HG02571 (cell line): ENCODE measurements around the gene CDC26.
A peak's percentile ranks its signal among the peaks of the same experiment; 100 is the strongest.
"Not testable (repeated sequence)": the region's sequence is repeated elsewhere in the genome, so short reads cannot be mapped to it uniquely, and the experiment has no call there.

Source experiments
- ATAC-seq: cut with Tn5 transposase; IDR thresholded peaks from one replicate; pipeline ENCODE4 v1.9.1; 2021; ENCODE audit warnings: mild to moderate bottlenecking, moderate library complexity; ENCODE audit not compliant: unreplicated experiment

The CDC26 gene

GRCh38 chr9:113296247-113296646, 20.9 kb upstream of the CDC26 start:
- ATAC-seq = not testable (repeated sequence)

- ATAC-seq = no peak
Measured at GRCh38 chr9:113293285-113293878, 18.0 kb upstream of the CDC26 start.

GRCh38 chr9:113290052-113290607, 14.8 kb upstream of the CDC26 start:
- ATAC-seq = no peak

GRCh38 chr9:113289091-113289490, 13.7 kb upstream of the CDC26 start:
- ATAC-seq = no peak

- ATAC-seq = no peak
Measured at GRCh38 chr9:113281356-113281755, 6.0 kb upstream of the CDC26 start.

GRCh38 chr9:113278840-113279239, 3.5 kb upstream of the CDC26 start:
- ATAC-seq = no peak

- peak; percentile 5 for ATAC-seq
Measured at GRCh38 chr9:113274474-113275156, 757 bp downstream of the CDC26 start.

- ATAC-seq = no peak
Measured at GRCh38 chr9:113269871-113270270, 5.5 kb downstream of the CDC26 start.

GRCh38 chr9:113269355-113269754, 6.0 kb downstream of the CDC26 start:
- no peak for ATAC-seq

GRCh38 chr9:113267911-113268566, 7.3 kb downstream of the CDC26 start:
- ATAC-seq = no peak

GRCh38 chr9:113266174-113266573, 9.2 kb downstream of the CDC26 start:
- no peak for ATAC-seq

GRCh38 chr9:113261917-113262671, 13.3 kb downstream of the CDC26 start:
- no peak for ATAC-seq

GRCh38 chr9:113258282-113258681, 17.1 kb downstream of the CDC26 start:
- no peak for ATAC-seq

GRCh38 chr9:113257863-113258262, 17.5 kb downstream of the CDC26 start:
- ATAC-seq = no peak

- ATAC-seq = no peak
Measured at GRCh38 chr9:113255438-113255837, 19.9 kb downstream of the CDC26 start.

GRCh38 chr9:113254991-113255390, 20.4 kb downstream of the CDC26 start:
- ATAC-seq = no peak

- no peak for ATAC-seq
Measured at GRCh38 chr9:113250807-113251206, 24.6 kb downstream of the CDC26 start.

- not testable (repeated sequence) for ATAC-seq
Measured at GRCh38 chr9:113249661-113250060, 25.7 kb downstream of the CDC26 start.

GRCh38 chr9:113247640-113248039, 27.7 kb downstream of the CDC26 start:
- ATAC-seq = no peak

- no peak for ATAC-seq
Measured at GRCh38 chr9:113246928-113247327, 28.4 kb downstream of the CDC26 start.

- ATAC-seq = no peak
Measured at GRCh38 chr9:113245894-113246293, 29.5 kb downstream of the CDC26 start.
